GM21526 (cell line): ENCODE results near the gene RPP38.
A peak's percentile ranks its signal among the peaks of the same experiment; 100 is the strongest.

Experiments
- ATAC-seq: cut with Tn5 transposase; IDR thresholded peaks from one replicate; pipeline ENCODE4 v1.9.1; 2021; ENCODE audit warnings: moderate library complexity; ENCODE audit not compliant: unreplicated experiment, low FRiP score

Gene RPP38

DNA sequence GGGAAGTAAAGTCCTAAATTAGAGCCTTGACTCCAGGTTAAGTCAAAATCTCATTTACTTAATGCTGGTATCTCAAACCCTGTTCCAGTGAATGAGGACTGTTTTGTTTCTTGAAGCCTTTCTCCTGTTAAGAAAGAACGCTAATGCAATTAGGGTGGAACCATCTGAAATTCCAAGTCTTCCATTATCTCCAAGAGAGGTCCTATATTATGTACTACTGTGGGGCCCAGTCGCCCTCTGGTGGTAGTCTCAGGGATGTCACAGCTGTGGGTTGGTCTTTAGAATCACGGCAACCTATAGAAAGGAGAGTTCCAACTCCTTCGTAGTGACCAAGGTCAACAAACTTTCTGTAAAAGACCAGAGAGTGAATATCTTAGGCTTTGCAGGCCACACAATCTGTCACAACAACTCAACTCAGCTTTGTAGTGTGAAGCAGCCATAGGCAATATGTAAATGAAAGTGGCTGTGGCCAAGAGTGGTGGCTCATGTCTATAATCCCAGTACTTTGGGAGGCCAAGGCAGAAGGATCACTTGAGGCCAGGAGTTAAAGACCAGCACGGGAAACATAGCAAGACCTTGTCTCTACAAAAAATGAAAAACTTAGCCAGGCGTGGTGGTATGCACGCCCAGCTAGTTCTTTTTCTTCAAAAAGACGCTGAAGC is 9.3 kb downstream of the RPP38 start:
- peak; percentile 90 for ATAC-seq

DNA sequence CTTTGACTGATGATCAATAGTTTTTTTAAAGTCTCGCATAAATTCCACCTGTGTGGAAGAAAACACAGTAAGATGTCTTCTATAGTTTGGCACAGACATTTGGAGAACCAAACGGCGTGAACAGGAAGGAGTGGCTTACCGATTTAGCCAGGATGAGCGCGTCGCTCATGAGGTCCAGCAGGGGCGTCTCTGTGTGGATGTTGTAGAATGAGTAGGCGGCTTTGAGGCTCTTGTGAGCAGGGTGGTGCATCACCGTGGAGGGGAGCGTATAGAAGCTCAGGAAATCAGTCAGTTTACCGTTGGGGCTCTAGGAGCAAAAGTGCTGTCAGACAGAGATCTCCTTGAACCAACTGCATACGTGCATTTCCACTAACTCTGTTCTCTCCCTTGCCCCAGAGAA is 15.5 kb downstream of the RPP38 start:
- ATAC-seq = no peak

DNA sequence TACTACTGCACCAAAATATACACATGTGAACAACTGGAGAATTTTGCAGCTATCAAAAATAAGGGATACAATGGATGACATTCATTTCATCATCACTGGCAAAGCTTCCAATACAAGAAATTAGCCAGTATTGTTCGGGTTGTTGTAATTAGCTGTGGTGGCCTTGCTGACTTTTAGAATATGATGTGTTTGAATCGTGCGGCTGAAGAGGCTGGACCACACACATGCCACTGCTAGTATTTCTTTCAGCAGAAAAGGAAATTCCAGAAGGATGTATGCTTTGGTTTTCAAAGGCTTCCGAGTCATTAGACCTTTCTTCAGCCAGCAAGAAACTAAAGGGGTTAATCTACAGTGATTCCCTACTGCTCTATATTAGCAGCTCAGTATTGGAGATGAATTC is 16.6 kb downstream of the RPP38 start:
- no peak for ATAC-seq

- no peak for ATAC-seq
Measured at GRCh38 chr10:15116225-15116624, 19.1 kb downstream of the RPP38 start.

- ATAC-seq = no peak
Measured at GRCh38 chr10:15118615-15119014, 21.5 kb downstream of the RPP38 start.

DNA sequence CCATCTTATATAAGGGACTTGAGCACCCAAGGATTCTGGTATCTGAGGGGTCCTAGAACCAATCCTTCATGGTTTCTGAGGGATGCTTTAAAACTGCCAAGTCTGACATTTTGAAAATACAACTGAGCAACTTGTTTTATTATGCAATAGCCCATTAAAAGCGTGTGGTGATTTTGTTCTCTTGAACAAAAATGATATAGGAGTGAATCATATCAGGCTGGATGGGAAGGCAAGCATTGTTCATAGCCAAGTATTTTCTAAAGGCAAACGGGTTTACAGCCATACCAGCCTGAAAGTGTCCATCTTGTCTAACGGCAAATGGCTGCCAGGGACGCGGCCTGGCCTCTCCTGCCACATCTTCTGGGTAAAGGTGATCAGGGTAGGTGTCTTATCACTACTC is 23.4 kb downstream of the RPP38 start:
- no peak for ATAC-seq

GRCh38 chr10:15121707-15122106 is 24.6 kb downstream of the RPP38 start:
- no peak for ATAC-seq

DNA sequence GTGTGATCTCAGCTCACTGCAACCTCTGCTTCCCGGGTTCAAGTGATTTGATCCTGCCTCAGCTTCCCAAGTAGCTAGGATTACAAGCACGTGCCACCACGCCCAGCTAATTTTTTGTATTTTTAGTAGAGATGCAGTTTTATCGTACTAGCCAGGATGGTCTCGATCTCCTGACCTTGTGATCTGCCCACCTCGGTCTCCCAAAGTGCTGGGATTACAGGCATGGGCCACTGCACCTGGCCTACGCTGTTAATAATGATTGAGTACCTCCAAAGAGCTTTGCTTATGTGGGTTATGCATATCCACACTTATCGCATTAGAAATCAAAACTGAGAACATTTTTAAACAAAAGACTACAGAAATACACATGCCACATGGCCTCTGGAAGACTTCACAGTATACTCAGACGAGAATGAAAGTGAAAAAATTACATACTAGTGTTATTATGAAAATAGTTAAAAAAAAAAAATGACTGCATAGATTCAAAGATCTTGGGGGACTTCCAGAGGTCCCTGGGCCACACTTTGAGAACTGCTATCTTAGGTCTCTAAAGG is 25.4 kb downstream of the RPP38 start:
- ATAC-seq = peak; percentile 84

DNA sequence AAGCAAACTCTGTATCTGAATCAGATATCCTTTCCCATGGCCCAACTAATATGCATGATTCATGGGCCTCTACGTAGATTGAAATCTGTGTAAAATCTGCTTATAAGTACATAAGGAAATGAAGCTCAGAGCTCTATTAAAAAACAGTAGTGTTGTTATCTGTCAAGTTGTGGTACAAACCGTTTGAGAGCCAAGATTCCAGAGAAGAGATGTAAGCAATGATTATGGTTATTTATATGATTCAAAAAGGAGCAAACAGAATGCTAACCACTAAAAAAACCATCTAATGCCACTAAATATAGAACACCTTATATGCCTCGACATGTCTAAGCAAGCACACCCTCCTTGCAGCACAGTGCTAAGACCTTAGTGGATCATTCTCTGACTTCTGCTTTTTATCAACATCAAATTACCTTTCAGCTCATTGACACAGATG is 26.6 kb downstream of the RPP38 start:
- ATAC-seq = no peak

- ATAC-seq = no peak
Measured at GRCh38 chr10:15124190-15124589, 27.0 kb downstream of the RPP38 start.

DNA sequence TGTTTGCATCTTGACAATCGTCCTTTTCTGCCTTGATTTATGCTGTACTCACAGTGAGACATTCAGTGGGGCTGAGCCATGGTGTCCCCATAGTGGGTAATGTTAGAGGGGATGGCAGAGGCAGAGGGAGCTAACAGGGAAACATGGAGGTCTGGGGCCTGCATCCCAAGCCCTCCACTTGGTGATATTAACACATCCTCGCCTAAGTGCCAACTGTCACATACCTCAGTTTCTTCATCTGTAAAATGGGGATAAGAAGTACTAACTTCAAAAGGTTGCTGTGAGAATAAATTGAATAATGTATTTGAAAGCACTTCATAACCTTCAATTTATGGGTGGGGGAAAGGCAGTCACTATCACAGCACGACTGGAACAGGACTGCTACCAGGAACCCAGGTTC is 27.8 kb downstream of the RPP38 start:
- no peak for ATAC-seq

DNA sequence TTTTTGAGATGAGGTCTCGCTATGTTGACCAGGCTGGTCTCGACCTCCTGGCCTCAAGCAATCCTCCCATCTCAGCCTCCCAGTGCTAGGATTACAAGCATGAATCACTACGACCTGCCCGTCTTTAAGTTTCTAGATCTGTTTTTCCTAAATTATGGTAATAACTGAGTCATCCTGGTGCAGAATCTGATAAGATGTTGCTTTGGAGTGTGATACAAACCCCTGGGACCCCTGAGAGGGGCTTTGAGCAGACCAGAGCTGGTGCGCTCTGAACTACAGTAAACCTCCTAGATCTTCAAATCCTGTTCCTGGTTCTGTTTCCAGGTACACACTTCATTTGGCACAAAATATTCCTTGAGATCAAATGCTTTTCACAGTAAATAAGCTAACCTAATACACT is 34.2 kb downstream of the RPP38 start:
- ATAC-seq = no peak

GRCh38 chr10:15136129-15137035 is 39.2 kb downstream of the RPP38 start:
- no peak for ATAC-seq

DNA sequence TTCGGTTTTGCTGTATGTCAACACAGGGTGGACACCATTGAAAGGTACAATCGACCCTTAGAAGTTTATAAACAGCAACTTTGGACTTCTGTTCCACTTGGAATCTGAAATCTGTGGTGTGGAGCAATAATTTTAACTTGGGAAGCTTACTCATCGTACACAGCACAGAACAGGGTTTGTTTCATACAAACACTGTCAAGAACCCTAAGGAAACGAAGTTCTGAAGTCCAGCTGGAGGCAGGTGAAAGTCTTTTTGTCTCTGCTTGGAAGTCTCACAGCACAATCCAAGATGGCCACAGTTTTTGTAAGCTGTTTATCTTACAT is 39.8 kb downstream of the RPP38 start:
- no peak for ATAC-seq

DNA sequence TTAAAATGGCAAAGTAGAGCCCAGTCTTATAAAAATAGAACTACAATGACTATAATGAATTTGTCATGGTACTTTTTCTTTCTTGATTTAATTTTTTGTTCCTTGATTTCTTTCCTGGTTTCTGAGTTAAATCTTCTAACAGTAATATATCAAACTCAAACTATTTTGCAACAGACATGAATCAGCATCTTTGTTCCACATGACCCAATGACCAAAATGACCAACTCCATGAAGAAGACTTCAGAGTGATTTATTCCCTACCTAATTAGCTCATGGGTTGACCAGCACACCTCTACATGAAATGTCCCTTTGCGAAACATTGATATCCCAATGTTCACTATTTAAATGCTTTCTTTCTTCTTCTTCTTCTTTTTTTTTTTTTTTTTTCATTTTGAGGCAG is 40.5 kb downstream of the RPP38 start:
- ATAC-seq = no peak

DNA sequence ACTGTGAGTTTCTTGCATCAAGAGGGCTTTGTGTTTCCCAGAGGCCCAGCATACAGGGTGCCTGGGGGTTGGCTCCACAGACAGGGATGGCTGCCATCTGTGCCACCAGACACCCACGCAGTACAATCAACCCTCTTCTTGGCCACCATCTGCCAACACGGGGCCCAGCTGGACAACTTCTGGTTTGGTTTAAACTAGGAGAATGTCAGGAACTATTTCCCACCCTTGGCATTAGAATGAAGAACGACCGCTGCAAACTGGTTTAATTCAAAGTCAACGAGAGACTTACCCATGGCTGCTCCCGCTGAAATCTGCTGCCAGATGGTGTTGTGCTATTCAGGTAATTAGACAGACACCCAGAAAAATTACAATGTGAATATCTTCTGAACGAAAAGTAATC is 43.5 kb downstream of the RPP38 start:
- ATAC-seq = no peak

DNA sequence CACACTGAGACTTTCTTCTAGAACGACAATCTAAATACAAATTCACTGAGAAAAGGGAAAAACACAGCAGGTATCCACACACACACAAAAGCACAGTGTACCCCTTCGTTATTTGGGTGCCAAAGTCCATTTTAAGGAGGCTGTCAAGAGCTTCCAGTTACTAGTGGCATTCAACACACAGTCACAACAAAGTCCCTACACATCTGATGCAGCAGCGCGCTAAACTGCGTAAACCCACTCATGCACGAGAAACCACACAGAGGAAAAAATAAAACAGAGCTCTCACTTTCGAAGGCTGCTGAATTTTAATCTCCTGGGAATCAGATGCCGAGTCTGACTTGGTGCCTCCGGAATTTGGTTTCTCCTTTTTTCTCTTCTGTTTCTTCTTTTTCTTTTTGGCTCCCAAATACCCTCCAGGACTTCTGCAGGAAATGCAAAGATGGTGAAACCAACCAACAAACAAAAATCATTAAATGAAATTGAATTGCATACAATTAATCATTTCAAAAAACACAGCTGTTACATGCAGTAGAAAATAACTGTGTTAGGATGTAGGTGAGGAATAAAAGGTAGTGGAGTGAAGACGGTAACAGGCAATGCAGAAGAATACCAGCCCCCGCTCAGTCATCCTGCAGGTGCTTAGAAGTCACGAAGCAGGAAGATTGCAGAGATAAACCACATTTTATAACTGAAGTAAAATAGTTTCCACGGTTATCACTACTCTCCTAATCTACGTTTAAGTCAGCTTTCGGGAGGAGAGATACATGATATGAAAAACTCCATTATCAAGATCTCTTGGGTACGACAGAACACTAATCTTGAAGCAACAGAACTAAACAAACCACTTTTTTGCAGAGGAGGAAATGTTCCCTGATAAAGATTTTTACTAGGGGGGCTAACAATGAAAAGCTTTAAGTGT is 44.2 kb downstream of the RPP38 start:
- ATAC-seq = no peak

DNA sequence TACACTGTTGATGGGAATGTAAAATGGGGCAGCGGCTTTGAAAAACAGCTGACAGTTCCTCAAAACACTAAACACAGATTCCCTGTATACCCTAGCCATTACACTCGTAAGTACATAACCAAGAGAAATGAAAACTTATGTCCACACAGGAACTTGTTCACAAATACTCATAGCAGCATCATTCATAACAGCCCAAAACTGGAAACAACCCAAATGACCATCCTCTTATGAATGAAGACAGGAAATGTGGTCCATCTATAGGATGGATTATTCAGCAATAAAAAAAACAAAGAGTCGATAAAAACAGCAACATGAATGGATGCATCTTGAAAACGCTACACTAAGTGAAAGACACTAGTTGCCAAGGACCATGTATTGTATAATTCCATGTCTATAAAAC is 47.6 kb downstream of the RPP38 start:
- no peak for ATAC-seq

GRCh38 chr10:15146366-15146765 is 49.2 kb downstream of the RPP38 start:
- no peak for ATAC-seq

GRCh38 chr10:15147594-15148392 is 50.6 kb downstream of the RPP38 start:
- ATAC-seq = no peak
